Ishikawa (cell line): ENCODE measurements around the gene KHSRP.

Source experiments
- EGR1 ChIP-seq: IDR thresholded peaks from 2 replicates; pipeline ENCODE4 v1.6.1; 2012
- EP300 ChIP-seq: IDR thresholded peaks from 2 replicates; pipeline ENCODE4 v1.6.1; 2012; ENCODE audit warnings: borderline replicate concordance
- NFIC ChIP-seq: IDR thresholded peaks from 2 replicates; pipeline ENCODE4 v1.6.1; 2012
- RAD21 ChIP-seq: IDR thresholded peaks from 2 replicates; pipeline ENCODE4 v1.6.1; 2012; ENCODE audit warnings: low read depth
- TAF1 ChIP-seq: IDR thresholded peaks from 2 replicates; pipeline ENCODE4 v1.6.1; 2012; ENCODE audit warnings: low read depth, mild to moderate bottlenecking
- TCF12 ChIP-seq: IDR thresholded peaks from 2 replicates; pipeline ENCODE4 v1.6.1; 2012; ENCODE audit warnings: low read depth
- YY1 ChIP-seq: IDR thresholded peaks from 2 replicates; pipeline ENCODE4 v1.6.1; 2012; ENCODE audit warnings: low read depth
- TF ChIP-seq, protein P1 (sequence below): IDR thresholded peaks from 2 replicates; pipeline ENCODE4 v1.6.1; 2012

DNA sequence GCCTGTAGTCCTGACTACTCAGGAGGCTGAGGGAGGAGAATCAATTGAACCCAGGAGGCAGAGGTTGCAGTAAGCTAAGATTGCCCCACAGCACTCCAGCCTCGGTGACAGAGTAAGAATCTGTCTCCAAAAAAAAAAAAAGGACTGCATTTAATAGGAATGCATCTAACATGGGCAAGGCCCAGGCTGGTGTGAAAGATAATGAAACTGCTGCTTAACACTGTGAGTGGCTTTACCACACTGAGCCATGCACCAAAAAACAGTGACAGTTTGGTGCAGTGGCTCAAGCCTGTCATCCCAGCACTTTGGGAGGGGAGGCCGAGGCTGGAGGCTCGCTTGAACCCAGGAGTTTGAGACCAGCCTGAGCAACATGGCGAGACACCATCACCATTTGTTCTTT is 40.2 kb downstream of the KHSRP start:
- no peak for TF ChIP-seq RAD21
- TF ChIP-seq YY1, result no peak
- no peak for TF ChIP-seq NFIC
- TF ChIP-seq, protein P1, sequence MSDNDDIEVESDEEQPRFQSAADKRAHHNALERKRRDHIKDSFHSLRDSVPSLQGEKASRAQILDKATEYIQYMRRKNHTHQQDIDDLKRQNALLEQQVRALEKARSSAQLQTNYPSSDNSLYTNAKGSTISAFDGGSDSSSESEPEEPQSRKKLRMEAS, result no peak
- TF ChIP-seq EP300, result no peak
- no peak for TF ChIP-seq TCF12
- TF ChIP-seq EGR1, result no peak
- no peak for TF ChIP-seq TAF1
